Measurements from ENCODE around the gene PIK3R5.
"Not testable (repeated sequence)": the region's sequence is repeated elsewhere in the genome, so short reads cannot be mapped to it uniquely, and the experiment has no call there.

The PIK3R5 gene

DNA sequence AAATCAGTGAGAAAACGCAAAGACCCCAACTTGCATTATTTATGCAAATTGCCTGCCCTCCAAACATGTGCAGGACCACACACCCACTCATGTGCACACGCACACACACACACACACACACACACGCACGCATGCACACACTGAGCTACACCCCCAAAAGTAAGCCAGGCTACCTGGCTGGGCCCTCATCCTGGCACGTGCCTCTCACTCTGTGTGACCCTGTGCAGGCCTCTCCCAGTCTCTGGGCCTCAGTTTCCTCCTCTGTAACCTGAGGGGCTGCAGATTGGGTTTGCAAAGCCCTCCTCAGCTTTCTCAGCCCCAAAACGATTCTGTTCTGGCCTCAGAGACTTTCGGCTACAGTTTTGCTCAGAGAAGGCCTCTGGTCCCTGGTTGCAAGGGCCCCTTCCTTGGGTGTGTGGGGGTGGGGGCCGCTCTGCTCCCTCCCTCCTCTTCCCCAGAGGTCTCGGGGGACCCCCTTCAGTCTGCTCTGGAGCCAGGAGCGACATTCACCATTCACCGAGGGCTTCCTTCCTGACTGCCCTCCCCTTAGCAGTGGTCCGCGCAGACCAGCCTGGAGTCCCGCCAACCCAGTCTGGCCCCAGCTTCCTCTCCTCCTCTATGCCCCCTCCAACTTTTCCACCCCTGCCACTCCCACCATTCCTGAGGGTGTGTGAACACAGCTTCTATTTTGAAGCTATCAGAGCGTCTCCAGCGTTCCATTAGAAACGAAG is 92.6 kb downstream of the PIK3R5 start:
- no peak for DNase-seq

- DNase-seq: no peak
These were observed 93.3 kb downstream of the PIK3R5 start for GRCh38 chr17:8872036-8872704.

GRCh38 chr17:8871081-8871581 is 94.4 kb downstream of the PIK3R5 start:
- no peak for DNase-seq

DNA sequence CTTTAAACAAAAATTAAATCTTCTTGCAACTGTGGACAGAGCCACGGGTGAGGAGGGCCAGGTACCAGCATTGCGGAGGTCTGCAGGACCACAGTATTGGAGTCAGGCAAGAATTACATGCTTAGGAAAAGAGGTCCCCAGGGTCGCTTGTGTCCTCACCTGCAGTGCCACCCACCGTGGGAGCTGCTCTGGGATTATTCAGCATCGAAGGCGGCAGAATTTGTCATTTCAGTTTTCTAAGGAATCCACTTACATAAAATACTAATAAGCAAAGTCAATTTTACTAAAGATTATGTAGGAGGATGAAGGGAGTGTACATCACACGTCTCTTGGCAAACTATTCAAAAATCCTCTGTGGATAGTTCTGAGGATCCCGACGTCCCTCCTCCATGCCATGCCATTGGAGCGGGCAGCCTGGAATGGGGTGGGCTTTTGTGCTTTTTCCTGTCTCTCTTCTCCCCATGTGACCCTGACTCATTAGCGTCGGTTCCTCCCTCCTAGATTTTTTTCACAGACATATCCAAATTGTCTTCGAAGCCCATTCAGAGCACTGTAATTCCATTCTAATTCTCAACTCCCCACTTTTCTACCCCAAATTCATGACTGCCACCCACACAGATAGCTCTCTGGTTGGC is 95.0 kb downstream of the PIK3R5 start:
- no peak for DNase-seq

DNA sequence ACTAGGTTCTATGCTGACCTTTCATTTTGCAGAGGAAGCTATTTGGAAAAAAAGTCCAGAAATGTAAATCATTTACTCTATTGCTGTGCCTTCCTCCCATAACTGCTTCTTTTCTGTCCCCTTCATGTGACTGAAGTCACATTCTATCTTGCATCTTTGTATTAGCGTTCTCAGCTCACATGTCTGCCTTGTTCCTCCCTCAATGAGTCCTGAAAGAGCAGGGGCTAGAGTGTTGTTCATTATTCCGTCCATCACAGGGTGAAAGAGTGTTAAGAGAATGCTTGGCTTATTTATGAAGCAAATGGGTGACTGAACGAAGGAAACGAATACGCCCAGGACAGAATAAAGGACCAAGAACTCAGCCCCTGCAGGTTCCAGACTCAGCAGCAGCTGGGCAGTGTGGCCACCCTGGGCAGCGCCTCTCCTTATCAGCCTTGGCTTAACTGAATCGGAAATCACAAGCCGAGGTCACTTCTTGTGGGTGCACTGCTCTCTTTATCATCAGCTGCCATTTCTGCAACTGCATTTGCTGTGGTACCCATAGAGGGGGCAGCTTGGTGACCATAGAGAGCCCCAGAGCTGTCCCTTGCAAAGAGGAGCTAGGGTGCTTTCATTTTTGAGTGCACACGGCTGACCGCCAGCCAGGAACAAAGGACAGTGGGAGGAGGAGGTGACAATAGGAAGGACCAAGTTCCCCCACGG is 96.2 kb downstream of the PIK3R5 start:
- no peak for DNase-seq

- no peak for DNase-seq
These were observed 97.0 kb downstream of the PIK3R5 start for GRCh38 chr17:8868529-8868951.

DNA sequence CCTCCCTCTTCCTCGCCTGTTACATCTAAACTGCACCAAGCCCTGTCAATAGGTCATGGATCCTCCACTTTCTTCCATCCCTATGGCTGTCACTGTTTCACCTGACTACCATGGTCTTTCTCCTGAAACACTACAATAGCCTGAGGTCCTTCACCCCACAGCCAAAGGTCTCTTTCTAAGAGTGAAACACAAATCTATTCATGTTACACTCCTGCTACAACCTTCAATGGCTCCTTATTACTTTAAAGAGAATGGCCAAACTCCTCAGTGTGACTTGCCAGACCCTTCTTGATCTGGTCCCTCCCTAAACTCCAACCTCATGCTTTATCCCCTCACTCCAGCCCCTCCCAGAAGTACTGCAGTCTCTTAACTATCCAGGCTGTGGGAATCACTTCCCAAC is 97.4 kb downstream of the PIK3R5 start:
- DNase-seq: no peak

DNA sequence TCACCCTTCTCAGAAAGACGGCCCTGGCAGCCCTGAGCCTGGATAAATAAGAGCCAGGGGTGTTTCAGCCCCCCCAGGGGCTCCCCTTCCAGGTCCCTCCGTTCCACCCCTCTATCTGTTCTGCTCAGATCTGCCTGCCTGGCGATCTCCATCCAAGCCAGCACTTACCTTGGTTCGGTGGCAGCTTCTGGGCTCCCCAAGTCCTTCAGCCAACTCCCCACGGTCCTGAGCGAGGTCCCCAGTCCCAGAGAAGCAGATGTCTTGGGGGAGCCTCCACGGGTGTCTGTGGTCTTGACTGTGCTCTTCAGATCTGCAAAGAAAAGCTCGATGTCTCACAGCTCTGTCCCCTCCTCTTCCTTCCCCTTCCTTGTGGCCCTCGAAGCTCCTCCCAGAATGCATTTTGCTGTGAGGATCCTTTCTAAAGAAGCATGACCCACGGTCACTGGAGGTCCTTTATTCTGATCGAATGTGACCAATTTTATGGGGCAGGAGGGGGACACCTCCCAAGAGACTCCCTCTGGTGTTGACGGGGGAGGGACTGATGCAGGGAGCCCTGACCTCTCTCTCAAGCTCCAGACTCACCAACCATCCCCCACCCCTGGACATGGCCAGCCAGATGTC is 98.0 kb downstream of the PIK3R5 start, which contains the start of gene PIK3R6:
TSS of gene PIK3R6 (minus strand) at position 314 of the 621 bp plus-strand sequence. CDS start 17,880 bp downstream, outside the sequence.
- DNase-seq: no peak

- DNase-seq: no peak
These were observed 99.7 kb downstream of the PIK3R5 start for GRCh38 chr17:8865811-8866210.

GRCh38 chr17:8865385-8865784 is 100.1 kb downstream of the PIK3R5 start:
- DNase-seq: no peak

- no peak for DNase-seq
These were observed 103.1 kb downstream of the PIK3R5 start for GRCh38 chr17:8862213-8863056.

DNA sequence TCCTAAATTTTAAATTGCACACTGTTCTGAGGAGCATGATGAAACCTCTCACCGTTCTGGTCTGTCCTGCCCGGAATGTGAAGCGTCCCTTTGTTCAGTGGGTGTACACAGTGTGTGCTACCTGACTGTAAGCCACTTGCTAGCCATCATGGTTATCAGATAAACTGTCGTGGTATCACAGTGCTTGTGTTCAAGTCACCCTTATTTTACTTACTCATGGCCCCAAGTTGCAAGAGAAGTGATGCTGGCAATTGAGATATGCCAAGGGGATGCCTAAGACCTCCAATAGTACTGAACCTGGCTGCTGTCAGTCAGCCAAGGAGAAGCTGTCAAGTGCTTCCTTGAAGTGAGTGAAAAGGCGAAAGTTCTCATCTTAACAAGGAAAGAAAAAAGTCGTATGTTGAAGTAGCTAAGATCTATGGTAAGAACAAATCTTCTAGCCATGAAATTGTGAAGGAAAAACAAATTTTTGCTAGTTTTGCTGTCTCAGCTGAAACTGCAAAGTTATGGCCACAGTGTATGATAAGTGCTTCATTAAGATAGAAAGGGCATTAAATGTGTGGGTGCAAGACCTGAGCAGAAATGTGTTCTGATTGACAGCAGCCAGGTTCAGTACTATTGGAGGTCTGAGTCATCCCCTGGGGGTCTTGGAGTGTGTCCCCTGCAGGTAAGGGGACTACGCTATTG is 103.9 kb downstream of the PIK3R5 start:
- no peak for DNase-seq

- no peak for DNase-seq
These were observed 105.6 kb downstream of the PIK3R5 start for GRCh38 chr17:8859804-8860430.

- no peak for DNase-seq
These were observed 106.3 kb downstream of the PIK3R5 start for GRCh38 chr17:8859027-8859803.

DNA sequence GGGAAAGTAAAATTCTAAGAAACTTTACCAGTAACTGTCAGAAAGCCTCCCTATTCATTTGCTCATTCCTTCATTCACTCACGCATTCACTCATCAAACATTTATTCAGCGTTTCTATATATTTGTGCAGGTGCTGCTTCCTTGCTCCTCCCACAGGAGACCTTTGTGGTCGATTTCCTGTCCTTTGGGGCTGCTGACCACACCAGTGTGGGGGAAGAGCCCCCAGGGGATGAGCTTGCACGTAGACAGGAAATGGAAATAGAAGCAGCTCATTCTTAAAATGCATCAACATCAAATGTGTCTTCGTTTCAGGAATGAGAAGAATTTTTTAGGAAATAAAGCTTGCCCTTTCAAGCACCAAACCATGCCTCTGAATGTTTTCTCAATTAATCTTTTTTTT is 107.6 kb downstream of the PIK3R5 start:
- no peak for DNase-seq

GRCh38 chr17:8856869-8857575 is 108.5 kb downstream of the PIK3R5 start:
- no peak for DNase-seq

DNA sequence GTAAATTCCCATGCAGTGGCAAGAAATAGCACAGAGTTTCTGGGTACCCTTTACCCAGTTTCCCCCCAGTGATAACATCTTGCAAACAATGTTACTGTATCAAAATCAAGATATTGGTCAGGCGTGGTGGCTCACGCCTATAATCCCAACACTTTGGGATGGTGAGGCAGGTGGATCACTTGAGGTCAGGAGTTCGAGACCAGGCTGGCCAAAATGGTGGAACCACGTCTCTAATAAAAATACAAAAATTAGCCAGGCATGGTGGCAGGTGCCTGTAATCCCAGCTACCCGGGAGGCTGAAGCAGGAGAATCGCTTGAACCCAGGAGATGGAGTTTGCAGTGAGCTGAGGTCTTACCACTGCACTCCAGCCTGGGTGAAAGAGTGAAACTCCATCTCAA is 109.3 kb downstream of the PIK3R5 start:
- DNase-seq: not testable (repeated sequence)

DNA sequence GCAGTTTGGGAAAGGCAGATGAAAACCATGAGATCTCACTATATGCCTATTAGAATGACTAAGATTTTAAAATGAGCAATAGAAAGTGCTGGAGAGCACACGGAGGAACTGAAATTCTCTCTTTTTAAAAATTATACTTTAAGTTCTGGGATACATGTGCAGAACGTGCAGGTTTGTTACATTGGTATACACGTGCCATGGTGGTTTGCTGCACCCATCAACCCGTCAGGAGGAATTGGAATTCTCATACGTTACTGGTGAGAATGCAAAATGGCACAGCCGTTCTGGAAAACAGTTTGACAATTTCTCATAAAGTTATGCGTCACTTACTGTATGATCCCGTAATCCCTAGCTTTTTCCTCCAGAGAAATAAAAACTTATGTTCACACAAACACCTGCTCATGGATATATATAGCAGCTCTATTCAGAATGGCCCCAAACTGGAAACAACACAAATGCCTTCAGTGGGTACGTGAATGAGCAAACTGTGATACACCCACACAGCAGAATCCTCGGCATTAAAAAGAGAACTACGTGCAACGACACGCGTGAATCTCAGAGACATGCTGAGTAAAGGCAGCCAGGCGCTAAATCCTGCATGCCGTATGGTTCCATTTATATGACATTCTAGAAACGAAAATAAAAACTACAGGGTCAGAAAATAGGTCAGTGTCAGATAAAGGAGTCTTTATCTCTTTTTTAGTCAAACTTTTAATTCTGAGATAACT is 109.9 kb downstream of the PIK3R5 start:
- DNase-seq: no peak
